ENCODE data around the gene LY6G5B.

- TF ChIP-seq CTCF (IDR thresholded peaks at IDR 0.05) (no peak), POLR2AphosphoS5 (IDR thresholded peaks at IDR 0.05) (no peak)
Observed at GRCh38 chr6:31677955-31678354, 8.2 kb downstream of the LY6G5B start.
